ENCODE measurements around the gene RD3L.

Gene RD3L

DNA sequence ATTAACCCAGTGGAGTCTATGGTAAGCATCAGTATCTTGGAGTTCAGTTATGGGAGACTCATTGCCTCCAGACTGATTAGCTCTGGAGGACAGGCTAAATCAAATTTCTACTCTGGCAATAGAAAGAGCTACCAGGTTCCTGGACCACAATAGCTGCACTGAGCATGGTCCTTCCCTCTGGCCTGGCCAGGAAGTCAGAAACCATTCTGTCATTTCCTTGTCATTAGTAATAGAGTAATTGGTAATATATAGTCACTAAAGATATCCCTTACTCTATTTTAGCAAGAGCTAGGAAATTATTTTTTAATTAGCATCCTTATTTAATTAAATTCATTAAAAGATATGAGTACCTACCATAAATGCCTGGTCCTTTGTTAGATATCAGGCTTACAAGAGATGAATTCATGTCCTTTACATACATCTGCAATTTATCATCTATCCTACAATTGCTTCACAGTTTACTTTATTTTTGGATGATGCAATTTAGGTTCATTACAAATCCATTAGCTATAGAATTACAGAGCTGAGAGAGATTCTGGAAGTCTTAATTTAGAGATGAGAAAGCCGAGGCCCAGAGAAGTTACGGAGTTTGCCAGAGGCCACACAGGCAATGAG, 37.7 kb downstream of the RD3L start:
- Histone ChIP-seq H3K4me1 (ENCODE audit: control insufficient read depth, low read depth, low read length) (no peaks in the 10 kb centered on the region), H3K9ac (ENCODE audit: low read length) (no peak overlapping the region), H3K9me3 (ENCODE audit: control insufficient read depth, low read depth, low read length) (no peaks in the 10 kb centered on the region), H3K27me3 (ENCODE audit: control insufficient read depth, insufficient read depth, low read length) (no peaks in the 10 kb centered on the region), H3K27ac (ENCODE audit: low read length) (no peak overlapping the region), H3K36me3 (ENCODE audit: control insufficient read depth, low read depth, low read length) (no peaks in the 10 kb centered on the region), H3K4me3 (ENCODE audit: low read length) (no peak overlapping the region)

- Histone ChIP-seq H3K36me3 (ENCODE audit: control insufficient read depth, low read depth, low read length) (no peaks in the 10 kb centered on the region), H3K27me3 (ENCODE audit: control insufficient read depth, insufficient read depth, low read length) (no peaks in the 10 kb centered on the region), H3K9ac (ENCODE audit: low read length) (no peak overlapping the region), H3K4me1 (ENCODE audit: control insufficient read depth, low read depth, low read length) (no peaks in the 10 kb centered on the region), H3K4me3 (ENCODE audit: low read length) (no peak overlapping the region), H3K27ac (ENCODE audit: low read length) (no peak overlapping the region), H3K9me3 (ENCODE audit: control insufficient read depth, low read depth, low read length) (no peaks in the 10 kb centered on the region)
Measured at GRCh38 chr14:103899833-103900232, 42.5 kb downstream of the RD3L start.

- Histone ChIP-seq H3K27ac (ENCODE audit: low read length) (no peak overlapping the region), H3K4me1 (ENCODE audit: control insufficient read depth, low read depth, low read length) (no peaks in the 10 kb centered on the region), H3K36me3 (ENCODE audit: control insufficient read depth, low read depth, low read length) (no peaks in the 10 kb centered on the region), H3K4me3 (ENCODE audit: low read length) (no peak overlapping the region), H3K9ac (ENCODE audit: low read length) (no peak overlapping the region), H3K27me3 (ENCODE audit: control insufficient read depth, insufficient read depth, low read length) (no peaks in the 10 kb centered on the region), H3K9me3 (ENCODE audit: control insufficient read depth, low read depth, low read length) (no peaks in the 10 kb centered on the region)
Measured at GRCh38 chr14:103899316-103899715, 43.0 kb downstream of the RD3L start.

DNA sequence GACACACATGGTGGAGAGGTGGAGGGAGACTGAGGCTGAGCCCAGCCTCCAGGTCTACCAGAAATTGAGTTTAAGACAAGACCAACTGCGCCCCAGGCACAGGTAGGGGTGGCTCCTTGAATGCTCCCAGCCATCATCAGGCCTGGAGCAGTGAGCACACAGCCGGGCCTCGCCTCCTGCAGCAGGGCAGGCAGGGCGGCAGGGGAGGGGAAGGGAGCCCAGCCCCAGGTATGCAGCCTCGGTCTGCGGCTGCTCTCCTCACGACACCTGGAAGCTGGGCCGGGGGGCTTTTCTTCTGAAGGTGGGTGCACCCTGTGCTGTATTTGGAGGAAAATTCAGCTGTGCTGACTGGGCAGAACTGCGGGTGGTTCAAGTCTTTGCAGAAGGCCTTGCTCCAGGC, 43.6 kb downstream of the RD3L start:
- Histone ChIP-seq H3K4me1 (ENCODE audit: control insufficient read depth, low read depth, low read length) (no peaks in the 10 kb centered on the region), H3K27me3 (ENCODE audit: control insufficient read depth, insufficient read depth, low read length) (no peaks in the 10 kb centered on the region), H3K27ac (ENCODE audit: low read length) (no peak overlapping the region), H3K36me3 (ENCODE audit: control insufficient read depth, low read depth, low read length) (no peaks in the 10 kb centered on the region), H3K9me3 (ENCODE audit: control insufficient read depth, low read depth, low read length) (no peaks in the 10 kb centered on the region), H3K9ac (ENCODE audit: low read length) (no peak overlapping the region), H3K4me3 (ENCODE audit: low read length) (no peak overlapping the region)

- no peak overlapping the region for H3K9ac ChIP-seq (ENCODE audit: low read length)
Measured at GRCh38 chr14:103898204-103898603, 44.1 kb downstream of the RD3L start.

DNA sequence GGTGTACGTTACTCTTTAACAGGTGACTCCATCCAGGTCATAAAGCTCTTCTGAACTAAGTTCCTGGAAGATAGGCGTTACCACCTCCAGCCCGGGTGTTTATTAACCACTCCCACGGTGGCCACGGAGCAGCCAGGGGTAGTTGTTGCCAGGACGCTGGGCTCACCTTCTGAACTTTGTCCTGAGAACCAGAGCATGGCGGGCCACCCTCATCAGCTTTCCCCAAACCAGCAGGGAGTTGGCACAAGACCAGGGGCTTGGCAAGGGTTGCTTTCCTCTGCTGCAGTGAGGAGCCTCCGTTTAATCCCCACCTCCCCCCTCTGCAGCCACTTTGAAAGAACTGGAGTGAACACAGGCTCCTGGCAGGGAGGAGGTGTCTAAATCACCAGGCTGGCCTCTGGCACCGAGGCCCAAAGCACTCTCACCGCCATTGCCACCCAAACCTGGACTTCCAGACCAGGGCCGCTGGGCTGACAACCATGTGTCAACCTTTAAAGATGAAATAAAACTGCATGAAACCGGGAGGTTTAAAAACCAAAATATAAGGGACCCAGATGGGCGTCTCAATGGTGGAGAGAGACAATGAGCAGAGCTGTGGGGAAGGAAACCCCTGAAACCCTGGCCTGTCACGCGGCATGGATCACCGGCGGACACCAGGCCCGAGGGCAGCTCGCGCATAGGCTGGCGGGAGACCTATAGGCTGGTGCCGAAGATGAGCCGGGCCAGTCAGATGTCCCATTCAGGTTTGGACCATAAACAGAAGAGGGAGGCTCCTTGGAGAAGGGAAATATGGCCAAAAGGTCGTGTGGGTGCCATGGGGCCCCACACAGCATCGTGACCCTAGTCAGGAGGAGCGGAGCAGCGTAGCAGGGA, 45.0 kb downstream of the RD3L start:
- H3K27me3 ChIP-seq (ENCODE audit: control insufficient read depth, insufficient read depth, low read length) = no peaks in the 10 kb centered on the region
- H3K36me3 ChIP-seq (ENCODE audit: control insufficient read depth, low read depth, low read length) = no peaks in the 10 kb centered on the region
- no peak overlapping the region for H3K9ac ChIP-seq (ENCODE audit: low read length)
- H3K27ac ChIP-seq (ENCODE audit: low read length) = no peak overlapping the region
- no peaks in the 10 kb centered on the region for H3K9me3 ChIP-seq (ENCODE audit: control insufficient read depth, low read depth, low read length)
- H3K4me1 ChIP-seq (ENCODE audit: control insufficient read depth, low read depth, low read length) = no peaks in the 10 kb centered on the region
- H3K4me3 ChIP-seq (ENCODE audit: low read length) = no peak overlapping the region

More at GRCh38 chr14:103898204-103898603, 44.1 kb downstream of the RD3L start:
- Histone ChIP-seq H3K4me1 (ENCODE audit: control insufficient read depth, low read depth, low read length) (no peaks in the 10 kb centered on the region), H3K27me3 (ENCODE audit: control insufficient read depth, insufficient read depth, low read length) (no peaks in the 10 kb centered on the region), H3K36me3 (ENCODE audit: control insufficient read depth, low read depth, low read length) (no peaks in the 10 kb centered on the region), H3K4me3 (ENCODE audit: low read length) (no peak overlapping the region), H3K9me3 (ENCODE audit: control insufficient read depth, low read depth, low read length) (no peaks in the 10 kb centered on the region), H3K27ac (ENCODE audit: low read length) (no peak overlapping the region)

DNA sequence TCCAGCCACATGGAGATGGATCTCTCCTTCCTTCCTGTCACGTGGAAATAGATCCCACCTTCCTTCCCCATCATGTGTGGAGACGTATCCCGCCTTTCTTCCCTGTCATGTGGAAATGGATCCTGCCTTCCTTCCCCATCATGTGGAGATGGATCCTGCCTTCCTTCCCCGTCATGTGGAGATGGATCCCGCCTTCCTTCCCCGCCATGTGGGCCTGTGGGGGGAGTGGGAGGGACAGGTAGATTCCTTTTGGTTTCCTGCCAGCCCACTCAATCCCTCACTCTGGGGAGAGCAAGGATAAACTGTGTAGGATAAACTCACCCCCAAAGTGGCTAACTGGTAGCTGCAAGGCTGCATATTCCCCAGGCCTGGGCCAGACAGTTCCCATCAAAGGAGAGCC, 45.8 kb downstream of the RD3L start:
- Histone ChIP-seq H3K4me3 (ENCODE audit: low read length) (no peak overlapping the region), H3K27ac (ENCODE audit: low read length) (no peak overlapping the region), H3K9me3 (ENCODE audit: control insufficient read depth, low read depth, low read length) (no peaks in the 10 kb centered on the region), H3K4me1 (ENCODE audit: control insufficient read depth, low read depth, low read length) (no peaks in the 10 kb centered on the region), H3K9ac (ENCODE audit: low read length) (no peak overlapping the region), H3K27me3 (ENCODE audit: control insufficient read depth, insufficient read depth, low read length) (no peaks in the 10 kb centered on the region), H3K36me3 (ENCODE audit: control insufficient read depth, low read depth, low read length) (no peaks in the 10 kb centered on the region)

DNA sequence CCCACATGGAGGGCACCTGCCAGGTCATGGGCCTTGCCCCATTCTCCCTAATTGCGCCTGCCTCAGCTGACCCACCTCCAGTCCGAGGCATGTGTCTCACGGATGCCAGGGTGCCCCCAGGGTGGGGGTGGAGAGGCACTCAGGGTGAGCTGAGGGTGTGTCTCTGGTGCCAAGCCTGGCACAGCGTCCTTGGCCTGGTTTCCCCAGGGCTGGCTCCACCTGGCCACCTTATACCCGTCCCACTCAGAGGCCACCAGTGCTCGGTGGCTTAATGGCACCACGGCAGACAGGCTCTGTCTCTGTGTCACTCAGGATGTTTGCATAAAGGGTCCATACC, 47.6 kb downstream of the RD3L start:
- Histone ChIP-seq H3K27ac (ENCODE audit: low read length) (no peak overlapping the region), H3K4me3 (ENCODE audit: low read length) (no peak overlapping the region)

DNA sequence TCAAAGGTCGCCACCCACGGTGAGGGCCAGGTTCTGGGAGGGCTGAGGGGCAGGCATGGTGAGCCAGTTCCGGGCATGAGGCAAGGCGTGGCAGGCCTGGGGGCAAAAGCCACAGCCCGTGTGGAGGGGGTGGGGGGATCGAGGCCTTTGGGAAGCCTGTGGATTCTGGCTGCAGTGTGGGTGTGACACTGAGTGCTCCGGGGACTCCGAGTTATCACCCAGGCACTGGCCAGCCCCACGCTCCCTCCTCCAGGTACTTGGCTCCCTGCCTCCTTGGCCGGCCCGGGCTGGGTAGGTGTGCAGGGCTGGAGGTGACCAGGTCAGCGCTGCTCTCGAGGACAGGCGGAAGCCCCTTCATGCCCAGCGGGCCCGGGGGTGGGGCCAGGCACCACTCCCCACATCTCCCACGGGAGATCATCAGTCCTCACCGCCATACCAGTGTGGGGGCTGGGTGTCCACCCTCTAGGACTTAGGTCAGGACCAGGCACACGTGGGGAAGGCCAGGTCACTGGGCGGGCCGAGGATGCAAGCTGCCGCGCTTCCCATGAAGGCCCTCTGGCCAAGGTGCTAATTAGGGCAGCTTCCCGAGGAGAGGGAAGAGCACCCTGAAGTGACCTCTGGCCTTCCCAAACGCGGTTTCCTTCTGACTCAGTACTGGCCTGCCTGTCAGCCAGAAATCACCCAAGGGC, 48.2 kb downstream of the RD3L start:
- no peaks in the 10 kb centered on the region for H3K9me3 ChIP-seq (ENCODE audit: control insufficient read depth, low read depth, low read length)
- no peaks in the 10 kb centered on the region for H3K4me1 ChIP-seq (ENCODE audit: control insufficient read depth, low read depth, low read length)
- no peak overlapping the region for H3K4me3 ChIP-seq (ENCODE audit: low read length)
- H3K36me3 ChIP-seq (ENCODE audit: control insufficient read depth, low read depth, low read length) = no peaks in the 10 kb centered on the region
- H3K9ac ChIP-seq (ENCODE audit: low read length) = no peak overlapping the region
- no peak overlapping the region for H3K27ac ChIP-seq (ENCODE audit: low read length)
- H3K27me3 ChIP-seq (ENCODE audit: control insufficient read depth, insufficient read depth, low read length) = no peaks in the 10 kb centered on the region

More for the DNA sequence above, 47.6 kb downstream of the RD3L start:
- Histone ChIP-seq H3K4me1 (ENCODE audit: control insufficient read depth, low read depth, low read length) (no peaks in the 10 kb centered on the region), H3K36me3 (ENCODE audit: control insufficient read depth, low read depth, low read length) (no peaks in the 10 kb centered on the region), H3K27me3 (ENCODE audit: control insufficient read depth, insufficient read depth, low read length) (no peaks in the 10 kb centered on the region), H3K9ac (ENCODE audit: low read length) (no peak overlapping the region), H3K9me3 (ENCODE audit: control insufficient read depth, low read depth, low read length) (no peaks in the 10 kb centered on the region)

GRCh38 chr14:103892247-103892646, 50.1 kb downstream of the RD3L start:
- Histone ChIP-seq H3K27me3 (ENCODE audit: control insufficient read depth, insufficient read depth, low read length) (no peaks in the 10 kb centered on the region), H3K27ac (ENCODE audit: low read length) (no peak overlapping the region), H3K4me1 (ENCODE audit: control insufficient read depth, low read depth, low read length) (no peaks in the 10 kb centered on the region), H3K9me3 (ENCODE audit: control insufficient read depth, low read depth, low read length) (no peaks in the 10 kb centered on the region), H3K9ac (ENCODE audit: low read length) (no peak overlapping the region), H3K36me3 (ENCODE audit: control insufficient read depth, low read depth, low read length) (no peaks in the 10 kb centered on the region), H3K4me3 (ENCODE audit: low read length) (no peak overlapping the region)

- no peaks in the 10 kb centered on the region for H3K4me1 ChIP-seq (ENCODE audit: control insufficient read depth, low read depth, low read length)
- H3K4me3 ChIP-seq (ENCODE audit: low read length) = no peak overlapping the region
- H3K9me3 ChIP-seq (ENCODE audit: control insufficient read depth, low read depth, low read length) = no peaks in the 10 kb centered on the region
- H3K27ac ChIP-seq (ENCODE audit: low read length) = no peak overlapping the region
- H3K9ac ChIP-seq (ENCODE audit: low read length) = no peak overlapping the region
- no peaks in the 10 kb centered on the region for H3K36me3 ChIP-seq (ENCODE audit: control insufficient read depth, low read depth, low read length)
- no peaks in the 10 kb centered on the region for H3K27me3 ChIP-seq (ENCODE audit: control insufficient read depth, insufficient read depth, low read length)
Measured at GRCh38 chr14:103891667-103892215, 50.6 kb downstream of the RD3L start.

Measured in iPS-18a (cell line).